Measurements from ENCODE around the gene S100A10.

- no peak for TF ChIP-seq POLR2A (IDR thresholded peaks at IDR 0.05; ENCODE audit: low read length)
- TF ChIP-seq GATA1 (IDR thresholded peaks at IDR 0.05; ENCODE audit: low read depth, low read length) = no peak
Observed at GRCh38 chr1:152042030-152042429, 48.4 kb upstream of the S100A10 start.
